Spleen (tissue), 7 donors: ENCODE results near the gene OR5I1.

ENCODE experiments used
- CTCF ChIP-seq, 11 experiments: fragments of 200-600 bp in 7 of 11; fragments of 450-650 bp in 4 of 11; sonication (generic) in 4 of 11; IDR thresholded peaks in 8 of 11; conservative IDR thresholded peaks in 3 of 11; 1 replicate in 7 of 11; 2 replicates in 4 of 11; pipeline versions ENCODE4 v1.4.0 to v1.8.0; 2016 to 2021; ENCODE audit warnings: antibody characterized with exemption in 11 of 11, inconsistent platforms in 4 of 11, mild to moderate bottlenecking in 1 of 11
- POLR2A ChIP-seq, 3 donors: fragments of 450-650 bp; IDR thresholded peaks; one replicate each; pipeline ENCODE4 v1.5.1; 2017; ENCODE audit warnings: antibody characterized with exemption in 3 of 3, mild to moderate bottlenecking in 1 of 3
- POLR2AphosphoS5 ChIP-seq, 3 donors: sonication (generic); formaldehyde crosslinking; IDR thresholded peaks; one replicate each; pipeline ENCODE4 v1.5.1; 2017; ENCODE audit warnings: antibody characterized with exemption in 3 of 3
- donor health status: DM: no; HTN: no; CAD: no; lungs with moderate emphysema.
- donor health status: DM: no; HTN: no; CAD: no.
- donor health status: DM: no; HTN: no; CAD: no.

GRCh38 chr11:55936300-55936699, at the start of gene OR5I1:
- TF ChIP-seq CTCF (IDR thresholded peaks at IDR 0.05 in 8 of 11, conservative IDR thresholded peaks at IDR 0.05 in 3 of 11), result no peak
- no peak for TF ChIP-seq POLR2A (IDR thresholded peaks at IDR 0.05)
- TF ChIP-seq POLR2AphosphoS5 (IDR thresholded peaks at IDR 0.05), result no peak
